NCI-H2081 treated with DMSO at 0.1 percent for 48 hours (cell line): Measurements from ENCODE around the gene ANKH.

Source experiments
- DNase-seq: peaks from one replicate; lab custom pipeline; 2025; lab: John Stamatoyannopoulos, UW

ANKH gene

DNA sequence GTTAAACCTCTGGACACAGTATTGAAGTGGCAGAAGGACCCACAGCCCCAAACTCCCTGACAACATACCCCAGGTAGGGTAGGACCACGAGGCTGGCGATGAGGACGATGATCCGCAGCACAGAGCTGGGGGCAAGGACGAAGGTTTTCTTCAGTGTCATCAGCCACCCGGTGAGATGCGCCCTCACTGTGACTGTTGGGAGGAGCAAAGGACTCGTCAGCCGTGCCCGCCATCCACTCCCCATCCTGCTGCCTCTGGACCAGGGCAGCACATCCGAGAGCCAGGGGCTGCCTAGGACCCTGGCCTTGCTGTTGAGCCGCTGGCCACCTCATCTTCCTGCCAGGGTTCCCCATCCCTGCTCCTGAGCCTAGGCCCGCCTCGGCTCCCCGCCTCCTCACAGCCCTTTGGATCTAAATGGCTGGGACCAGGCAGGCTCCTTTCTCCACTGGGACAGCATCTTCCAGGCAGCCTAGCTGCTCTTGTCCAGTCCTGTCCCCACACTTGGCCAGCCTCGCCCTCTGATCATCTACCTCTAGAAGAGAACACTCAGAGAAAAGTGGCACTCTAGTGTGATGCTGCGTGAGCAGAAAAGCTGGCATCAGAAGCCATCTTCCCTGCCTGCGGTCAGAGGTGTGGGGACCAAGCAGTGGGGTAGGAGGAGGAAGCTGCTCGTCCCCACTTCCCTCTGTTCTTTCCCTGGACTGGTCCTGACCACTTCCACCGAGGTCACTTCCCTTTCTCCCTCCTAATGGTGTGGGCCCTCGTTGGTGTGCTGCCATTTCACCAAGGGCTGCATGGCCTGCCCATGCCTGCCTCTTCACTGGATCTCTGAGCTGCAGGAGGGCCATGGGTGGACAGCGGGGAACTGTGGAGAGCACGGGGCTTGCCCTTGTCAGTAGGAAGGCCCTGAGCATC is 157.8 kb downstream of the ANKH start:
- DNase-seq: no peak

DNA sequence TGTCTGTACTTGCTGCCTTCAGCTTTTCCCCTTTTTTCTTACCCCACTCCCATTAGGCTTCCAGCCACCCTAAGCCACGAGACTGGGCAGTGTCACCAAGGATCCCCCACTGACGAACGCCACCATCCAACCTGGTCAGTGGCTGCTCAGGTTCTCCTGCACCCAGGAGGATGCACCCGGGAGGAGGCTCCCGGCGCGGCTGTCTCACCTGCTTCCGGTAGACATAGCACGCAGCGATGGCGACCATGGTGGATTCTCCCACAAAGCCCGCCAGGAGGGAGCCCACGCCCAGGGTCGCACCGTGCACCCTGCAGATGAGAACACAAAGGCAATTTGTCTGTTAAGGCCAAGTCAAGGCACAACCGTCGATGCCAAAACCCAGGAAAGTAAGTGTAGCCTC is 158.9 kb downstream of the ANKH start:
- DNase-seq: no peak

DNA sequence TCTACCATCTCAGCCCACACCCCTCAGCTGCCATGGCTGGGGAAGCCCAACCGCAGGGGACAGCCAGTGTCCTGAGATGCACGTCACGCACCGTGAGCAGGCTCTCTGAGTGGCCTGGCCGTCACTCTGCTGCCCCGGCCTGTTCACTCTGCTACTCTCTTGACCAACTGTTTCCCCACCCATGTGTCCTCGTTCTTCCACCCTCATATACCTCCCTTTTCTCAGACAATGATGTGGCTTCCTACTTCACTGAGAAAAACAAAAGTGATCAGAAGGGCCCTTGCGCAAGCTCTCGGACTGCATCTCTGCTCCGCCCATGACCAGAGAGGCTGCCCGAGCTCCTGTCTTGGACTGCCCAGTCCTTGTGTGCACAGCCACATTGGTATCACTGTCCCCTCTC is 159.4 kb downstream of the ANKH start:
- no peak for DNase-seq

DNA sequence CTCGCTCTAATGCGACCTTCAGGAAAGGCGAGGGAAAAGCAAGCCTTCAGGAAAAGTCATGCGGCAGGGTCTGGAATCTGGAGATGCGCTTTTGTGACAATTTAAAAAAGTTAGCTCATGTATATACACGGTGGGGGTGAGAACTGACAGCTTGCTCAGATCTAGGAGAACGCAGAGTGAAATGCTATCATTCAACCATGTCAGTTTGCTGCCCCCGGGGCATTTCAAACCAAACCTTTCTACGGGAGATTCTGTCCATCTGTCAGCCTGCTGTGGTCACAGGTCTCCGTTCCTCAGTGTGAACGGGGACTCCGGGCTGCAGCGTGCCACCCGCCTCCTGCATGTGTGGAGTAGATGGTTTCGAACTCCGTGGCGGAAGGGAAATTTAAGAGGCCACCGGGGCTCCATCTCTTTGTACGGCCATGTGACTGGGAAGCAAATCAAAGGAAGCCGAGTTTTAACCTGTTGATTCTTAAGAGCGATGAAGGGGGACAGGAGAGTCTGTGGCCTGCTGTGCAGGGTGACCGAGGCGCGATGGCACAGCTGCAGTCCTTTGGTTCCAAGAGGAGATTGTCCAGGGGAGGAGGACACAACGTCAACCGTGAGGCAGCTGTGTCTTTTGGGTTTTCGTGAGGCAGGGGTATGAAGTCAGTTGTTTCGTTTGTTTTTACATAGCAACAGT is 161.1 kb downstream of the ANKH start:
- DNase-seq: no peak

DNA sequence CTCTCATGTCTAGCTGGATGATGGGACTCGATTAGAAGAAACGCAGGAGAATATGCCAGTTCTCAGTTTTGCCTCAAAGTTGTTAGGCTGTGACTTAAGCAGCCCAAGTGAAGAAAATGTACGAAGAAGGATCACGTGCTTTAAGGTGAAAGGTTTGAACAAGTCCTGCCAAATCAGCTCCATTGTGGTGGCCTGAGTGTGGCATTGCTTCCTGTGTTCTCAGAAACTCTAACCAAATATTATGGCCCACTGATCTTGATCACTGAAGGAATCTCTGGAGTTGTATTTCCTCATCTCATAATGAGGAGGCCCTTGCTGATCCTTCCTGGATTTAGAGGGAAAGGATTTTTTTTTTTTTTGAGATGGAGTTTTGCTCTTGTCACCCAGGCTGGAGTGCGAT is 163.0 kb downstream of the ANKH start:
- no peak for DNase-seq

DNA sequence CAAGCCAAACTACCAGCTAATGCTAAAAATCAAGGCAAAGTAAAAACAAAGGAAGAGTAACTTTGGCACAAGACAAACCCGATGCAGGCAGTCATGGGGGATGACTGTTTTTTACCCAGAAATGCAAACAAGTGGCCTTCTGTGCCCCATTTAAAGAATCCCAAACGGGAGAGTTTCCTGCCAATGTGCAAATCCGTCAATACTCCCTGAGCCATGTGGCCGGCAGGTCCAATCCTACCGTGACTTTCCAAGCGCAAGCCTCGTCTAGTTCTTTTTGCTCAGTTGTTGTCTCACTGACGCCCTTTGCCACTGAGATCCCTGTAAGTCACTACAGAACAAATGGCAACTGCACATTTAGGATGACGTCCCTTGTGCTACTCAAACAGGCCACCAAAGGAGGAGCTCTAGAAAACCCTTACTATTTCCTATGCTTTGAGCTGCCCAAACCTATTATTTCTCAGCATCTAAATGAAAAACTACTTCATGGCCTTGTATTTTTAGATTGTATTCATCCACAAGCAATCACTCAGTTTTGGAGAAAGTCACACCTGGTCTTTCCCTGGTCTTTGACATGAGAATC is 163.7 kb downstream of the ANKH start:
- DNase-seq: no peak

DNA sequence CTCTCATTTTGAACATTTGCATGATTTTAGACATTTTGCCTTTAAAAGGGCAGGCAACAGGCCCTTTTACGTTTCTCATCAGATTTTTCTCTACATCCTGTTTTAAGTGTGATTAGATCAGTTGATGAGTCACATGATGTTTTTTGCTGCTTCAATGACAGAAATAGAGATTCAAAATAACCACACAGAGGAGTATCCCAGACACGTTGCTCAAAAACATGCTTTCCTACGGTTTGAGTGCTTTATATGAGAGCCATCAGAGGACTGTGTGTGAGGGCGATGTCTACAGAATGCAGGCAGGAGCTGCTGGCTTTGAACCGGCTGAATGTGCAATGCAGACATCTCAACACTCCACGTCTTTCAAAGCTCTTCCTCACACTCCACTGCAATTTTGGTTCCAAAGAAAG is 165.0 kb downstream of the ANKH start:
- no peak for DNase-seq

DNA sequence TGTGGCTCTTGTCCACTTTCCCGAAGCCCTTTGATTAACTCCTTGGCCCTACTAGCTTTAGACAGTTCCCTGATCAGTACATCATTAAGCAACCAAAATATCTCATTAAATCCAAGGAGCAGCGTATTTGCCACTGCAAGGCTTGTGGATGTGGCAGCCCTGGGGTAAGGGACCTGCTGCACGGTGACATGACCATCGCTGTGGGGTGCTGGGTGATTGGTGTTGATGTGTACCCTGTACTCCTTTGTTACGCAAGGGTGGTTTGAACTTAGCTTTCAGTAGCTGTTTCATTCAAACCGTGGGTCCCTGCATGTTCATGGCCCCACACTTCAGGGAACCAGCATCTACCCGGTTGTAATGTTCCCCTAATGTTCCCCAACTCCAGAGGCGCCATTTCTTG is 166.0 kb downstream of the ANKH start:
- DNase-seq: no peak

DNA sequence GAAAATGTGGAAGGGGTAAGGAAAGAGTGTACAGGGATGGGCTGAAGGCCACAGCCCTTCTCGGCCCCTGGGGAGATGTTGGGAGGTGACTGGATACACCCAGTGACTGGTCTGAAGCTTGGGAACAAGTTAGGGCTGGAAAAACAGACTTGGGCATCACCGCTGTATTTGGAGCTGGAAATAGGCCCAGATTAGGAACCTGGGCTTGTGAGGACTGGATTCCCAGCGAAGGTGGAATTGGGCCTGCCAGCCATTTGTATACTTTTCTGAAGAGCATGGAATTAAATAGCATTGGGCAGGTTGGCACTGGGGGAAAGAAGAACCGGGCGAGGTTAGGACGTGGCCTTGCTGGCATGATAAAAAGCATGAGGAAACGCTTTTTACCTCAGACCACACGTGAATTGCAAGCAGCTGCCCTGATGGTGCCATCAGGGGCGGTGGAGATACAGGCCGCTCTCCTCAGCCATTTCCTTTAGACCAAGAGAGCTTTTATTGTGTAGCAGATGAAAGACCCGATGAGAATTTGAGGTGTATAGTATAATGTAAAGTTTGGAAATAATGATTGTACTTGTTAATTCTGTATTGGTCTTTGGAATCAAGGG is 169.2 kb downstream of the ANKH start:
- DNase-seq: no peak

DNA sequence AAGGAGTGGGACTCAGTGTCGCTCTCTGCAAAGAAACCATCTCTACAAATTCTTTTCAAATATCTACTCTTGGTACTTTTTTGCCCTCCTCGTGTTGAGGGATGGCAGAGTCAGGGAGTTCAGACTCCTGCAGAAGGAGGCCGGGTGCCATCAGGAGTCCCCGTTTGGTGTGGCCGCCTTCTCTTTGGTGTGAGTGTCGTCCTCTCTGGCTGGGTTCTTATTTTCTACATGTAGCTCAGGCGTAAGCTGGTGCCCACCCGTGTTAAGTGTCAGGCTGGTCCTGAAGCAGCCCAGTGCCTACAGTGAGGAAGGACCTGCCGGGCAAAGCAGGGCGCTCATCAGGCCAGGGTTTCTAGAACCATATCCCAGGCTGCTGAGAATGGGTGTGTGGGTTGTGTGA is 170.0 kb downstream of the ANKH start:
- no peak for DNase-seq

DNA sequence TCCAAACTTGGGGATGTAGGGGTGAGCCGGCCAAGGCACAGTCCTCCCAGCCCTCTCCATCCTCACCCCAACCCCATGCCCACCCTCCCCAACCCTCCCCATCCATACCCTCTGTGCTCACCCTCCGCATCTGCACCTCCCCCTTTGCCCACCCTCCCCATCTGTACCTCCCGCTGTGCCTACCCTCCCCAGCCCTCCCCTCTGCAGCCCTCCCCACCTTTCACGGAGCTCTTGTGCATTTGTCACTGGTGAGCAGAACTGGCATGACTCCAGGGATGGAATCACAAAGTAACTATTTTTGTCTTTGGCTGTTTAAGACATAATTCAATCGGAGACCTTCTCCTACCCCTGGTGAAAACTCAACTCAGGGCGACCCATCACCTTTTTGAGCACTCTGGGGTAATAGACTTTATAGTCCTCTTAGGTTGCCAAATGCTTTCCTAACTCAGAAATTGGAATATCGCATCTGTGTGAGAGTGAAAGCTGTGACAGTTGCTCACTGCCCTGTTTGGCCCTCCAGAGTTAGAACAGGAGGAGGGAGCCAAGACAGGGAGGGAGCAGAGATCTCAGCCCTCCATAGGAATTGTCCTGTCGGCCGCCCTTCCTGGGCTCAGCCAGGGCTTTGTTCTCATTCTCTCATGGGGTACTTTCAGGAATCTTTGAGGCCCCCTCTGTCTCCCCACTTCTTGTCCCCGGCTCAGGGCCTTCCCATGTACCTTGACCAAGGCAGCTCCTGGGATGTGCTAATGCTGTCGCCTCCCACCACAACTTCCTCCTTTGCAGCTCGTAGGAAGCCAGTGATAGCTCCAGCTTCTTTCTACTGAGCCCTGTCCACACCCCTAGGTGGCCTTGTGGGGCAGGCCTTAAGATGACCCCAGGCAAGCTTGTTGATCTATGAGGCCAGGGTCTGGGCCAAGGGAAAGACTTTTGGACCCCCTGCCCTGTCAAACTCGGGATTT is 170.8 kb downstream of the ANKH start:
- no peak for DNase-seq

DNA sequence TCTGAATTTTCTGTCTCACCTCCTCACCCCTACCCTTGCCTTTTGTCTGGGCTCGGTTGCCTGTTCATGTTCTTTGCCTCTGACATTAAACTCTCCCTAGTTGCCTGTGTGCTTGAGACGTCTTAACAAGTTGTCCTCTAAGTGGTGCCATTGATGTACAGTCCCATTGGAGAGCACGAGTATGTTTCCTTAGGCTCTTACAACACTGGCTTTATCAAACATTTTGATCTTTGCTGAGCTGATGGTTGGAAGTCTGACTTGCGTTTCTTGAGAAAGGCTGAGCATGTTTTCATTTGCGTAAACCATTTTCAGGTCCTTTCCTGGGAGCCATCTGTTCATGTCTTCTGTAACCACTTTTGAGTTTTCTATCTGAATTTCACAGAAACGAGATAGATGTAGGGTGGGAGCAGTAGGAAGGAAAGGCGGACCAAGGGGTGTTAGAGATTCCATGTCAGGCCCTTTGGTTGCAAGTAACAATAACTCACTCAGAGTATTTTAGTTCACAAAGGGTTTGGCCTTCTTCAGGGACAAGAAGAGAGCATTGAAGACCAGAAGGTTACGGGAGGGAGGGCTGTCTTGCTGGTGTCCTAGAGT is 171.7 kb downstream of the ANKH start:
- DNase-seq: no peak

DNA sequence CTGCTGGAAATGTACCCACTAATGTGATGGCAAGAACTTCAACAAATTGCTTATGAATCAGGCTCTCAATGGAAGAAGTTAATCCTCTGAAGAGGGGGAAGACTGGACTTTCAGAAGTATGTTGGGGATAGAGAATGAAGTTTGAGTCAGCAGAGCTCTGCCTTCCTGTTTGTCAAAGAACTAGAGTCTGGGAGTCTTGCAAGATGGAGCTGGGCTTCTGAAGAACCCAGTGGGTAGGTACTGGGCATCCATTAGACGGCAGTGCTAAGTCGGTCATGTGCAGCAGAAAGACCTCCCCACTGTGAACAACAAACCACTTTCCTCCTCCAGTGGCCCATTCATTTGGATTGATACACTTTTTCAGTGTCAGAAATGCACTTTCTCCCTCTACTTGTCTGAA is 172.4 kb downstream of the ANKH start:
- no peak for DNase-seq

DNA sequence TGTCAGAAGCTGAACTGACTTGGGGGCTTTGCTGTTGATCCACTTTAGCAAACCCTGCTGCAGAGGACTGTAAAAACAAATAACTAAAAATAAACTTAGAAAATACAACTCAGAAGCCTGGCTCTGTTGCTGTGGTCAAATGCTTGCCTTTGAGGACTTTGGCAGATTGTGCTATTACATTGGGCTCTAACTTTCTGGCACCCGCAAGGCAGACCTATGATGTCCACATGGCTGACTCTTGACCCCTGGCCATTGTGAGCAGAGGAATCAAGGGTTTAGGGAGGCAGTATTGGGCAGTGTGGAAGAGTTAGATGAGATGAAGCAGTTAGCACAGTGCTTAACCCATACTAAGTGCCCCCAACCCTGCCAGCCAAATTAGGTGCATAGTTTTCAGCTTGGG is 173.1 kb downstream of the ANKH start:
- DNase-seq: no peak

DNA sequence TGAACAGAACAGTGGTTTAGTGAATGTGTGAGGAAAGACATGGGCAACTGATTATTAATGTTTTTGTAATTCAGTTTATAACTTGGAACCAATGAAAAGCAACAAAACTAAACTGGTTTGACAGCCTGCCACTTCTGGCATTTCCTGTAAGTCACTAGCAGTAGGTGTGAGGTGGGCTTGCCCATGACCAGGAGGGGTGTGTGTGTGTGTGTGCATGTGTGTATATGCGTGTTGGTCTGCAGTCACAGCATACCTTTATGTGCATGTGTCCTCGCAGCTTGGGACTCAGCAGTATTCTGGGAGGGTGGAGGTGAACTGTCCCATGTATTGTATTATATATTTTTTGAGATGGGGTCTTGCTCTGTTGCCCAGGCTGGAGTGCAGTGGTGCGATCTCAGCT is 174.7 kb downstream of the ANKH start:
- no peak for DNase-seq

DNA sequence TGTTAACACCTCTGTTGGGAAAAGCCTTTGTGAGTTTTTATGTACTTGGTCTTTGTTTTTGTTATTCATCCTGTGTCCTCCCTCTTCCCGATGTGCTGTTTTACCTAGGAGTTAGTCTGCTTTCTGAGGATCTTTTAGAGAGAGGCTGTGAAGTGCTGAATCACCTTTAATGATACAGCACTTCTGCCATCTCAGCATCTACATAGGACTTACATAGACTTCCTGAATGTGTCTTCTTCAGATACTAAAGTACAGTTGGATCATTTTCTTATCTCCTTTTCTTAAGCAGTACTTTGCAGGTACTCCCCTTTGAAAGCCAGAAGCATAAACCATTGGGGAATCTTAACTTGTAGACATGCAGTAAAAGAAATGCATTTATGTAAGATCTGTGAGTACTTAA is 175.5 kb downstream of the ANKH start:
- DNase-seq: no peak

DNA sequence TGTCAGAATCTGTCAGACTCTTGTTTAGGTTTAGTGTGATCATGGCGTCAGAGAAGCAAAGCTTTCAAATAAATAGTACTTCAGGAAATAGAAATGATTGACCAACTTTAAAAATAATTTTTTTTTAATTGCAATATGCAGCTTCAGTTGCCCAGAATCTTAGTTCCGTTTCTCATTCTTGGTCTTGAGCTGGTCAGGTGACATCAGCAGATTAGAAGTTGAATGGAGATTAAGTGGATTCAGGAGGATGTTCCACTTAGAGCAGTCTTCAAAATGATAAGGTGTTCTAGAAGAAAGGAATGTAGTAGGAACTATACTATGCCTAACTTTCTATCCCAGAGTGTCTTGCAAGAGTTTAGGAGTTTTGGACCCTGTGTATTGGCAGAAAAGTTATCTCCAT is 176.4 kb downstream of the ANKH start:
- no peak for DNase-seq

DNA sequence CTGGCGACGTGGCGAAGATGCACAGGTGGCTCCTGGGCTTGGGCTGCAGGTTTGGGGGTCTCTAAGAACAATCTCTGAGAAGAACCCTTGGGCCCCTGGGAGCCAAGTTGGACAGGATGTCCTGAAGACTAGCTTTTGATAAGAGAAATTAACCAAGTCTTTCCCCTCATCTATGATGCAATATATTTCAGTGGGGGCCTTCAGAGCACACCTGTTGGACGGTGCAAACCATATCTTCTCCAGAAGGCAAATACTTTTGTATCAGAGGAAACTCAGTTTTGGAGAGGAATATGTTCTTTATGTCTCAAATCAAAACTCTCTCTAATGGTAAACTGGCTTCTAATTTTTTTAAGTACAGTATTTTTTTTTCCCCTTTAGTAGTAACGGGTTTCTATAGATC is 178.5 kb downstream of the ANKH start:
- no peak for DNase-seq

DNA sequence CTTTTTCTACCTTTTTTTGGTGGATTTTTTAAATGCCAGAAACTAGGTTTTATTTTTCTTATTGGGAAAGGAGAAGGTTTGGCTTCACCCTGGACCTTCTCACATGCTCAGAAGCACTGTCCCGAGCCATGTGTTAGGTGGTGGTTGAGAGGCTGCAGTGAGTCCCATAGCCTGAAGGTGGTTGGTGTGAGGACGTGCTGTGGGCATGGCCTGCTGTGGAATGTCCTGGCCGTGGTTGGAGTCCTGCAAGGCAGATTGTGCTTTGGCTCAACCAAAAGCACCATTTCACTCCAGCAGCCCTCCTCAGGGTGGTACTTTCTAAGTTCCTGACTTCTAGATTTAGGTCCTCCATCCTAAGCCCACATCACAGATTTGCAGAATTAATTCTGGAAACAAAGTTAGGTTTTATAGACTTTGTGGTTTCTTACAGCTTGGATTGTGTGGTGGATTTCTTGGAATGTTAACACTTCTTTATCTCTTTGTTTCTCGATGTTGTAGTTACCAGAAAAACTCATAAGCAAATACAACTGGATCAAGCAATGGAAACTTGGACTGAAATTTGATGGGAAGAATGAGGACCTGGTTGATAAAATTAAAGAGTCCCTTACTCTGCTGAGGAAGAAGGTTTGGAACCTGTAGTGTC is 184.4 kb downstream of the ANKH start:
- DNase-seq: no peak

DNA sequence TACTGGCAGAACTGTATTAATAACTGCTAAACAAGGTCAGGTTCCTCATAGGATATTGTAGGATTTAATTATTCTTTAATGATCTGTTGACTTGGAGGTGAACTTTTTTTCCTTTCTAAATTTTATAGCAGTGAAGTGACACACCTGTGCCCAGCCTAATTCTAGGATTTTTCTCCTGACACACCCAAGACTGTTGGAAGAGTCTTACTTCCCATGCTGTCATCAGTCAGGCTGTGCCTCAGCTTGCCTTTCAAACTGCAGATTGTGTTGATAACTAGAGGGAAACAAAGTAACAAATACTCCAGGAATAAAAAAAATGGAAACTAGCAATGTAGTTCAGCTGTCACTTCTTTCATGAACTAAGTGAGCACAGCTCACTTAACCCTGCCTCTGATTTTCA is 185.1 kb downstream of the ANKH start:
- no peak for DNase-seq

DNA sequence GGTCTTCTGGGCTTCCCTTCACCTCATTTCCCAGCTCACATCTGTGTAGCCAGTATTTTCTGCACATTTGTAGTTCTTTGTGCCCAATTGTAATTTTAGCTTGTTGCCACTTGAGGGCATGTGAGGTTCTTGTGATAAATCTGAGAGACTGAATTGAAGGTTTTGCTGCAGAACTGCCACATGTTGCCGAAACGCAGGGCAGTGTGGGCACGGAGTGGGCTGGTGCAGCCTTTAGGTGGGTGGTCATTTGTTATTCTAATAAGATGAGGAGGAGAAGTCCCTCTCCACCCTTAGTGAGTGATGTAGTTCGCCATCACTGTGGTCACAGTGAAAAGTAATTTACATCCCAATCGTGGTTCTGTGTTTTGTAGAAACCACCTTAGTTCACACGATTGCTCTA is 185.8 kb downstream of the ANKH start:
- peak; percentile 71 for DNase-seq
